ENCODE data around the gene ZSWIM7. TPM values are rescaled to one million over a fixed set of nuclear protein-coding genes. Genes with fewer than 3 reads are reported as not detected.

Gene ZSWIM7, protein sequence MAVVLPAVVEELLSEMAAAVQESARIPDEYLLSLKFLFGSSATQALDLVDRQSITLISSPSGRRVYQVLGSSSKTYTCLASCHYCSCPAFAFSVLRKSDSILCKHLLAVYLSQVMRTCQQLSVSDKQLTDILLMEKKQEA
- total RNA-seq: 10 to 100 TPM; 10.8 to 13.4 TPM

DNA sequence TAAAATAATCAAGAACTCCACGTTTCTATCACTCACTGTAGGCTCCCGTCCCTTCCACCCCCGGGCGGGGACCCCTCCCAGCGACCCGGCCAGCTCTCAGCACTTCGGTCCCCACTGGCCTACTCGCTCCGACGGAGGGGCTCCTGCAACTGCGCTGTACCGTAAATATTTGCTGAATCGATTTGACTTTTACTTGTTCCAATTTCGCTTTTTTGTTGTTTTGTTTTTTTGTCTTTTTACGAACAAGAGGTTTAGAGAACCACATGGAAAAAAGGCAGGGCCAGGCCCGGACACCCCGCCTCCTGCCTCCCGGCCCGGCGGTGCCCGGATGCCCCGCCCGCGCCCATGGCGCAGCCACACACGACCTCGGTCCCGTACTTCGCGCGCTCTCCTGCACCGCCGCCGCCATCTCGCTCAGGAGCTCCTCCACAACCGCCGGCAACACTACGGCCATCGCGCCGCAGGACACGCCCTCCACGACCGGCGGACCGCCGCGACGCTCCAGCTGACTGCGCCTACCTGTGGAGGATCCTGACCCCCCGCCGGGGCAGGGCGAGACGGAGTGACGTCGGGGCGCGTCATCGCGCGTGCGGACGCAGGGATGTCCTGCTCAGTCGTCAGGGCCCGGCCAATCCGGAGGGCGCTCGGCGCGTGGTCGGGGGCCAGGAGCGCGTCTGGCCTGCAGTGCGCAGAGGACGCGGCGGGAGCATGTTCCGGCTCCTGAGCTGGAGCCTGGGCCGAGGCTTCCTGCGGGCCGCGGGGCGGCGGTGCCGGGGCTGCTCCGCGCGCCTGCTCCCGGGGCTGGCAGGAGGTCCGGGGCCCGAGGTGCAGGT lies at the start of gene ZSWIM7, which contains the start of gene TTC19:
Gene ZSWIM7, minus strand, starts transcription at position 564 of the 833 bp plus-strand sequence. Its CDS starts 110 bp downstream, at position 454.
Gene TTC19, plus strand, starts transcription at position 684 of the 833 bp plus-strand sequence. Its CDS starts 25 bp downstream, at position 709.
- H3K4me1 Mint-ChIP-seq: peaks cover 30% of the 10 kb centered on the region
- H3K4me3 Mint-ChIP-seq: peak within 1 kb of the TSS; percentile 98
- DNase-seq: peak; percentile 97
- H3K36me3 Mint-ChIP-seq: peaks cover 44% of the 10 kb centered on the region
- H3K27me3 Mint-ChIP-seq: no peaks in the 10 kb centered on the region
- peak within 1 kb of the TSS; percentile 98 for H3K27ac Mint-ChIP-seq
- H3K9me3 Mint-ChIP-seq: peaks cover 4% of the 10 kb centered on the region

DNA sequence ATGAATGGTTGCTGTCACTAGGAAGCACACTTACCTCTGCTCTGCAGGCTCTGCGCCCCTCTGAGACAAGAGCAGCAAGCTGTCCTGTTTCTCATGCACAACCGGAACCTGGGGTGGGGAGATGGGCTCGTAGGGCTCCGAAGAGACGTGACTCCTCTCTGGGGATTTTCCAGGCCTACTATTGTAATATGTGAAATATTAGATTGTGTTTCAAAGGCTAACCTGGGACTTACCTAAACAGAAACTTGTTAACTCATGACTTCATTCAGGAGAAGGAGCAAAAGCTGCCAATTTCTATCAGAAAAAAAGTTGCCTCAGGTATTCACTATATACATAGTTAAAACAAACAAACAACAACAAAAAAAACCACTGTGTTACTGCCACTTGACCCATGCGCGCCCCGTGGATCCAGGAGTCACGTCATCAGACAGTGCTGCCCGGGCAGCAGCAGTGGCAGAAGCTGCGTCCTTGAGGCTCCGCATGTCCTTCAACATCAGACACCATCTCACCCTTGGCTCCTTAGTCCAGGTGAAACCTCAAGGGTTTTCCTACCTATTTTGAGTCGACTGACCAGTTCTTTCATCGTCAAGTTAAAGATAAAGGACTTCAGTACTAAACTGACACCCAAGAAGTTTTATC lies 49.4 kb upstream of the ZSWIM7 start:
- H3K36me3 Mint-ChIP-seq: peaks cover 44% of the 10 kb centered on the region
- no peak overlapping the region for H3K27ac Mint-ChIP-seq
- H3K4me3 Mint-ChIP-seq: no peak overlapping the region
- peaks cover 4% of the 10 kb centered on the region for H3K4me1 Mint-ChIP-seq
- no peaks in the 10 kb centered on the region for H3K9me3 Mint-ChIP-seq
- no peak for DNase-seq
- no peaks in the 10 kb centered on the region for H3K27me3 Mint-ChIP-seq

DNA sequence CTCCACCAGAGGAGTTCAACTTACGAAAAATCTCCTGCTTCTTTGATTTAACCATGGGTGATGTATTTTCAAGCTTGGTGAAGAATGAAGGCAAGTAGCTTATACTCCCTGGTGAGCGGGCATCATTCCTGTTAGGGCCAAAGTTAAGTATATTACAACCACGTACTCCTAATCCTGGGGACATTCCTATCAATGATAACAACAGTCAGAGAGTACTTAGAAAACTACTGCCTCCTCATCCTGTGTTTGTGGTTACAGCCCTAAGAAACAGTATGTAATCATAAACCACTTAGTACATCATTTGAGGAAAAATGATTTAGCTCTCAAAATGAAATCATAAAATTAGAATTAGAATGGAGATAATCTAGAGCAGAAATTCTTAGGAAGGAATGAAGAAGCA lies 47.5 kb upstream of the ZSWIM7 start:
- Mint-ChIP-seq H3K9me3 (no peaks in the 10 kb centered on the region), H3K4me3 (no peak overlapping the region), H3K27ac (peak overlapping the region; percentile 44), H3K36me3 (peaks cover 41% of the 10 kb centered on the region), H3K27me3 (no peaks in the 10 kb centered on the region), H3K4me1 (peaks cover 5% of the 10 kb centered on the region)
- no peak for DNase-seq

DNA sequence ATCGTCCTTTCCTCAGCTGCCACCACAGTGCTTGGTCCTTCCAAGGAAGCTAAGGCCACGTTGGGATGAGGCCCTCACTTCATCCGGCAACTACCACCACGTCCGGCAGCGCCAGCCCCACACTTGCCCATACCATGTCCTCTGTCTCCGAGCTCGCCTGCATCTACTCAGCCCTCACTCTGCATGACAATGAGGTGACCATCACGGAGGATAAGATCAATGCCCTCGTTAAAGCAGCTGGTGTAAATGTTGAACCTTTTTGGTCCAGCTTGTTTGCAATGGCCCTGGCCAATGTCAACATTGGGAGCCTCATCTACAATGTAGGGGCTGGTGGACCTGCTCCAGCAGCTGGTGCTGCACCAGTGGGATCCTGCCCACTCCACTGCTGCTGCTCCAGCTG lies 45.0 kb upstream of the ZSWIM7 start:
- Mint-ChIP-seq H3K27me3 (no peaks in the 10 kb centered on the region), H3K36me3 (peaks cover 46% of the 10 kb centered on the region), H3K9me3 (no peaks in the 10 kb centered on the region), H3K4me1 (peaks cover 5% of the 10 kb centered on the region), H3K4me3 (no peak overlapping the region), H3K27ac (no peak overlapping the region)
- DNase-seq: no peak

DNA sequence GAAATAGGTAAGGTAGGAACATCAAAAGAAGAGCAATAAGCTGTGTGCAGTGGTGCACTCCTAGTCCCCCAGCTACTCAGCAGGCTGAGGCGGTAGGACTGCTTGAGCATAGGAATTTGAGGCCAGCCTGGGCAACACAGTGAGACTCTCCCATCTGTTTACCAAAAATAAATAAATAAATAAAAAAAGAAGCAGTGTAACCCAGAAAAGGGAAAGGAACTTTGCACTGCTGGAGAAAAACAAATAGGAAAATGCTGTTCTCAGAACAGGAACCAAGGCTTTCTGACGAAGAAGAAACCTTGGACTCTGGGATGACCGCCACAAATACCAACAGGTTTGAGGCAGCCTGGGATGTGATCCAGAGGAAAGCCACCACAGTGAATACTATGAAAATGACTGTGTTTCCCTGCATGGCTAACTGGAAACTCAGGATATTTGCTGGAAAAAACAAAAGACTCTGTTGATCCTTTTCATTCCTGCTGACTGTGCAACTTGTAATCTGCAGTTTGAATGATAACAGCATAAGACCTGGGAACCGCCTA lies 41.3 kb upstream of the ZSWIM7 start:
- H3K36me3 Mint-ChIP-seq: peaks cover 51% of the 10 kb centered on the region
- H3K27ac Mint-ChIP-seq: no peak overlapping the region
- H3K4me3 Mint-ChIP-seq: no peak overlapping the region
- H3K9me3 Mint-ChIP-seq: no peaks in the 10 kb centered on the region
- no peak for DNase-seq
- no peaks in the 10 kb centered on the region for H3K27me3 Mint-ChIP-seq
- peaks cover 7% of the 10 kb centered on the region for H3K4me1 Mint-ChIP-seq

DNA sequence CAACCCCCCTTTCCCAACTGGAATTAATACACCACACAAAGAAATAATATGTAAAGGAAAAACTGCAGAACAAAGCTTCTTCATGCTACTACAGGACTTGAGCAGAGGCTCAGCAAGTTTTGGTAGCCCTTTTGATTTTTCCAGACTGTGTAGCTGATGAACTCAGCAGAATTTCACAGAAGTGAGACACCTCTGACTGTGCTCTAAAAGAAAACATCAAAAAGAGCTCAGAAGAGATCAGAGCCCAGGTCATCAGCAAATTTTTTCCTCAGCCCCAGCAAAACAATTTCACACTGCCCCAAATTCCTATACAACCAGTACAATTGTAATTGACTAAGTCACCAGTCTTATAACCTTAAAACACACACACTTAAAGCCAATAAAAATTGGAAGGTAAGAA lies 38.1 kb upstream of the ZSWIM7 start:
- H3K27me3 Mint-ChIP-seq: no peaks in the 10 kb centered on the region
- peaks cover 50% of the 10 kb centered on the region for H3K36me3 Mint-ChIP-seq
- no peaks in the 10 kb centered on the region for H3K9me3 Mint-ChIP-seq
- no peak for DNase-seq
- no peak overlapping the region for H3K4me3 Mint-ChIP-seq
- peaks cover 13% of the 10 kb centered on the region for H3K4me1 Mint-ChIP-seq
- peak overlapping the region; percentile 66 for H3K27ac Mint-ChIP-seq

DNA sequence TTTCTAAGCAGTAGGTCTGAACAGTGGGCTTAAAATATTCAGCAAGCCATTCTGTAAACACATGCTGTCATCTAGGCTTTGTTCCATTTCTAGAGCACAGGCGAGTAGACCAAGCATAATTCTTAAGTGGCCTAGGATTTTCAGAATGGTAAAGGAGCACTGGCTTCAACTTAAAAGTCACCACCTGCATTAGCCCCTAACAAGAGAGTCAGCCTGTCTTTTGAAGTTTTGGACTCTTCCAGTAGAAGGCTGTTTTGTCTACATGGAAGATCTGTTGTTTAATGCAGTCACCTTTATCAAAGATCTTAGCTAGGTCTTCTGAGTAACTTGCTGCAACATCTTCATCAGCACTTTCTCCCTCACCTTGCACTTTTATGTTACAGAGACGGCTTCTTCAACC lies 36.8 kb upstream of the ZSWIM7 start:
- no peak overlapping the region for H3K4me3 Mint-ChIP-seq
- peak overlapping the region; percentile 54 for H3K27ac Mint-ChIP-seq
- no peaks in the 10 kb centered on the region for H3K9me3 Mint-ChIP-seq
- no peak for DNase-seq
- H3K27me3 Mint-ChIP-seq: no peaks in the 10 kb centered on the region
- peaks cover 50% of the 10 kb centered on the region for H3K36me3 Mint-ChIP-seq
- peaks cover 13% of the 10 kb centered on the region for H3K4me1 Mint-ChIP-seq

DNA sequence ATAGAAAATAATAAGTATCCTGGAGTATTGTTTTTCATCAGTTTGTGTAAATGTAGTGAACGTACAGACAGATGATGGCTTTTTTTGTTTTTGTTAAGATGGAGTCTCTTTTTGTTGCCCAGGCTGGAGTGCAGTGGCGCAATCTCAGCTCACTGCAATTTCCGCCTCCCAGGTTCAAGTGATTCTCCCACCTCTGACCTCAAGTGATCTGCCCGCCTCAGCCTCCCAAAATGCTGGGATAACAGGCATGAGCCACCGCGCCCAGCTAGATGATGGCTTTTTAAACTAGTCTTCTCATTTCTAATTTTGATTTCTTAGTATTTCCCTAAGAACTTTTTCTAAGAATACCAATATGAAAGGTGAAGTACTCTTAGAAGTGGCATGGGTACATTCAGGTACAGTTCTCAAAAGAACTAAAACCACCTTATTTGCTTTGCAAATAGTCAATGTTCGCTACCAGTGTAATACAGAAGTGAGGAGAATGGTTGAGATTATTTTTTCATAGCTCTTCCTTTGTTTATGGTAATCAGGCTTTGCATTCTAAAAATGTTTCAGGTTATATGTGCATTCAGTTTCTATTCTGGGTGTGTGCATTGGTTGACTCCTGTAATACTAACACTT lies 34.3 kb upstream of the ZSWIM7 start:
- peaks cover 51% of the 10 kb centered on the region for H3K36me3 Mint-ChIP-seq

DNA sequence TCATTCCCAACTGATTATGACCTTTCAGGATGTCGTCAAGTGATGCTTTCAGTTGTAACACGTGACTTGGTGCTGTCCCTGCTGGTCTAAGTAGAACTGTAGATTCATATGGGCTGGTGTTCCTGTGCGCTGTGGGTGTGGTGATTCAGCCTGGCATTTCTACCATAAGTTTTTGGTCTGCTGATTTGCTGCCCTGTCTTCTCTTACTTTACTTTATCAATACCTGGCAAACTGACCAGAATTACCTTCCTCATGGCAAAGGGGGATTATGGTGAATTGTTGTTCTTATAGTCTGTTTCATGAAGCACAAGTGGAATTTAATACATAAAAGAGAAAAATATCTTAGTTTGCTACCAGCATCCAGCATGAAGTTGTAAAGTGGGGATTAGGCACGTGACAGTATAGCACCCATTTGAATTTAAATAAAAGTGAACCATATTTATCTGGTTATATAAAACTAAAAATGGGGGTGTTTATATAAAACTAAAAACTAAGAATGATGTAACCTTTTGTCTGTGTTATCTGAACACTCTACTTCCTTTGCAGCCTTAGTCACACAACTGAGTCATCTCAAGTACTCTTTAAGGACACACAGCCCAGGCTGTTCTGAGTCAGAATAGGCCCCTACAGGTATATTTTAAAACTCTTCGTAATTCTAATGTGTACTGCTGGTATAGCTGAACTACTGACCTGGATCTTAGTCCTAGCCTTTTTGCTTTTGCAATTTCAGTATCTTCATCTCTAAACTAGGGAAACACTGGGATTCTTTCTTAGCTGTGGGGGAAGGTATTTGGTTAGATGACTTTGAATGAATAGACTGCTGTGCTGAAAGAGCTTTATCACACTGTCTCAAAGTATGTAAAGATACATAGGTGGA lies 28.4 kb upstream of the ZSWIM7 start:
- peaks cover 36% of the 10 kb centered on the region for H3K4me1 Mint-ChIP-seq
- H3K27me3 Mint-ChIP-seq: no peaks in the 10 kb centered on the region
- peak overlapping the region; percentile 67 for H3K4me3 Mint-ChIP-seq
- DNase-seq: peak; percentile 58
- H3K9me3 Mint-ChIP-seq: no peaks in the 10 kb centered on the region
- H3K27ac Mint-ChIP-seq: peak overlapping the region; percentile 99
- peaks cover 66% of the 10 kb centered on the region for H3K36me3 Mint-ChIP-seq

More for the DNA sequence above, 34.3 kb upstream of the ZSWIM7 start:
- H3K27me3 Mint-ChIP-seq: no peaks in the 10 kb centered on the region
- H3K27ac Mint-ChIP-seq: peak overlapping the region; percentile 32
- no peak overlapping the region for H3K4me3 Mint-ChIP-seq
- no peak for DNase-seq
- H3K4me1 Mint-ChIP-seq: peaks cover 21% of the 10 kb centered on the region
- H3K9me3 Mint-ChIP-seq: no peaks in the 10 kb centered on the region

DNA sequence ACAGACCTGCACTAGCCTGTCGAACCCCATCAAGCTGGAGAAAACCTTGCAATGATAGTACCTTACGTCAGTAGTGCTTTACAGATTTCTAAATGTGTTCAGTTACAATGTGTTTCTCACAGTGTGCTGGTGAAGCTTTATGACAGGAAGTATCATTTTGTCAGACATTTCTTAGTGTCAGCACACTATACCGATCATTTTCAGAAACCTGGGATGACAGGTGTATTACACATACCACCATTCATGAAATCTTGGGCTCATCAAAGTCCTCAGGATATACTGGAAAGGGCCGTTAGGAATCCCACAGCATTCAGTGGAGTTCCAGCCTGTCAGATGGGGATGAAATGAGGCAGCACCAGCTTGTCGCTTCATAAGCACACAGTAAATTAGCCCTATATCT lies 27.4 kb upstream of the ZSWIM7 start:
- DNase-seq: no peak
- H3K4me3 Mint-ChIP-seq: no peak overlapping the region
- H3K27me3 Mint-ChIP-seq: no peaks in the 10 kb centered on the region
- H3K36me3 Mint-ChIP-seq: peaks cover 64% of the 10 kb centered on the region
- peak overlapping the region; percentile 99 for H3K27ac Mint-ChIP-seq
- H3K4me1 Mint-ChIP-seq: peaks cover 41% of the 10 kb centered on the region
- no peaks in the 10 kb centered on the region for H3K9me3 Mint-ChIP-seq

DNA sequence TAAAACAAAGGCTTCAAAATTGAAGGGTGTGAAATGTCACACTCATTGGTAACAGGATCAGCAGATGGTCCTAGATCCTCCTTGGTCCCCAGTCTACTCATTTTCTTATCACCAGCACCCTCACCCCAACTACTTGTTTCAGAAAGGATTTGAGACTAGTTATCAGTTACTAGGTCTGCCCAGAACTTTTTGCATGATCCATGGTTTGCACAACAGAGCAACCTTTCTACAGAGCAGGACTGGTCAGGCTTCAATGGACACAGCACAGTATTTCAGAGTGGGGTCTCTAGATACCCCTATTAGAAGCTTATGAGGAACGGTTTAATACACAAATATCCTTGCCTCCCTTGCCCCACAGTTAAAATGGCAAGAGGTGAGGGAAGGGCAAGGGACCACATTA lies 25.7 kb upstream of the ZSWIM7 start:
- Mint-ChIP-seq H3K27me3 (no peaks in the 10 kb centered on the region), H3K4me1 (peaks cover 48% of the 10 kb centered on the region), H3K9me3 (no peaks in the 10 kb centered on the region), H3K4me3 (no peak overlapping the region), H3K27ac (peak overlapping the region; percentile 70), H3K36me3 (peaks cover 73% of the 10 kb centered on the region)
- DNase-seq: no peak

DNA sequence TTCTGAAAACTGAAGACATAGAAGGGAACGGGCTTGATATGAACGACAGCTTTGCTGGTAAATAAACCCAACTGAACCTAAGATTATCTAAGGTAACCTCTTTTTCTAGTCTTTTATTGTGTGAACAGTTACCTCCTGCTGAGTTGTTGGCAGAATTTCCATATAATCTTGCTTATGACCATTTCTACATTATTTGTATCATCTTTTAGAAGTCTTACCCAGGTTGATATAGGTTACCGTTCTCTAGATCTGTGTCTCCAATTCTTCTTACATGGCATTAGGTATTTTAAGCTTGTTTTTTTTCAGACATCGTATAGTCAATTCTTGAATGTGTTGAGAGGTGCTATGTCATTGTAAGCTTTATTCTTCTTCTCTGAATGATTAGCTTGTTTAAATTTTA lies 24.4 kb upstream of the ZSWIM7 start:
- H3K27ac Mint-ChIP-seq: peak overlapping the region; percentile 15
- H3K36me3 Mint-ChIP-seq: peaks cover 71% of the 10 kb centered on the region
- H3K27me3 Mint-ChIP-seq: no peaks in the 10 kb centered on the region
- H3K4me3 Mint-ChIP-seq: no peak overlapping the region
- no peaks in the 10 kb centered on the region for H3K9me3 Mint-ChIP-seq
- DNase-seq: no peak
- peaks cover 41% of the 10 kb centered on the region for H3K4me1 Mint-ChIP-seq

DNA sequence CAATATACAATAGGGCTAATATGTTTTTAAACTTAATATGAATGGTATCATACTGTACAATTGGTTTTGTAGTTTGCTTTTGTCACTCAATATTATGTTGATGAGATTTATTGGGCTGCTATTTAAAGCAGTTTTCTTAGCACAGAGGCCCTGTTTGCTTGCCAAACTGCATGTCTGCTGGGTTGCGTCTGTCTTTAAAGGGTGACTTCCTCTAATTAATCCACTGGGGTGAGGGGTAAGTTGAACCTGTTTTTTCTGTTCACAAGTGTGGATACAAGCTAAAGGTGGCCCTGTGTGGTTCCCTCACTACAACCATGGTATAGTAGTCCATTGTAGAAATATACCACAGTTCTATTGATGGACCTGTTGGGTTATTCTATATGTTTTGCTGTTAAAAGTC lies 19.8 kb upstream of the ZSWIM7 start:
- no peak for DNase-seq
- H3K27me3 Mint-ChIP-seq: no peaks in the 10 kb centered on the region
- no peak overlapping the region for H3K4me3 Mint-ChIP-seq
- peaks cover 29% of the 10 kb centered on the region for H3K4me1 Mint-ChIP-seq
- H3K27ac Mint-ChIP-seq: no peak overlapping the region
- H3K36me3 Mint-ChIP-seq: peaks cover 45% of the 10 kb centered on the region
- no peaks in the 10 kb centered on the region for H3K9me3 Mint-ChIP-seq

DNA sequence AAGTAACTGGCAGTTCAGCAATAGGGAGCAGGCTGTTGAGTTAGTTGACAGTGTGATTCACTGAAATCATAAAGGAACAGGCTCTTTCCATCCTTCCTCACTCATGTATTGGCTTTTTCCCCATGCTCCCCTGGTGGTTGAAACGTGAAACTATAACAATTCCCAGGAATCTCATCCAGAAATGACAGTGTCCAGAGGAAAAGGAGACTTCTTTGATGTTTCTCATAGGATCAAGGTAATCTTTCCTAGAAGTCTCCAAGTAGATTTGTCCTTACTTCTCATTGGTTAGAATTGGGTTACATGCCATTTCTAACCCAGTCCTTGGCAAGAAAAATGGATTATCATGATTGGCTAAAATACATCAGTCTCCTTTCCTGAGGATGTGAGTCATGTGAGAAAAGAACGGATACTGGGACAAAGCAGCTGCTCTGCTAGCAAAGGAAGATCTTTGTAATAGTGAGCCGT lies 14.5 kb upstream of the ZSWIM7 start:
- no peak overlapping the region for H3K4me3 Mint-ChIP-seq
- no peaks in the 10 kb centered on the region for H3K9me3 Mint-ChIP-seq
- peaks cover 26% of the 10 kb centered on the region for H3K36me3 Mint-ChIP-seq
- no peak for DNase-seq
- H3K4me1 Mint-ChIP-seq: peaks cover 20% of the 10 kb centered on the region
- no peaks in the 10 kb centered on the region for H3K27me3 Mint-ChIP-seq
- no peak overlapping the region for H3K27ac Mint-ChIP-seq
